ENCODE measurements around the gene DNER.

DNA sequence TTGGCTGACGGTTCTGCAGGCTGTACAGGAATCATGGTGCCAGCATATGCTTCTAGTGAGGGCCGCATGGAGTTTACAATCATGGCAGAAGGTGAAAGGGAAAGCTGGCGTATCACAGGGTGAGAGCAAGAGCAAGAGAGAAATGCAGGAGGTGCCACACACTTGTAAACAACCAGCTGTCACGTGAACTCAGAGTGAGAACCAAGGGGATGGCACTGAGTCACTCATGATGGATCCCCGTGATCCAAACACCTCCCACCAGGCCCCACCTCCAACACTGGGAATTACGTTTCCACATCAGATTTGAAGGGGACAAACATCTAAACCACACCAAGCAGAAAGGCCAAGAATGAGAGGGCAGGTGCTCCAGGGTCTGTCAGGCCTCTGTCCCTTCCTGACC, 258.3 kb downstream of the DNER start:
- TF ChIP-seq, protein P1, sequence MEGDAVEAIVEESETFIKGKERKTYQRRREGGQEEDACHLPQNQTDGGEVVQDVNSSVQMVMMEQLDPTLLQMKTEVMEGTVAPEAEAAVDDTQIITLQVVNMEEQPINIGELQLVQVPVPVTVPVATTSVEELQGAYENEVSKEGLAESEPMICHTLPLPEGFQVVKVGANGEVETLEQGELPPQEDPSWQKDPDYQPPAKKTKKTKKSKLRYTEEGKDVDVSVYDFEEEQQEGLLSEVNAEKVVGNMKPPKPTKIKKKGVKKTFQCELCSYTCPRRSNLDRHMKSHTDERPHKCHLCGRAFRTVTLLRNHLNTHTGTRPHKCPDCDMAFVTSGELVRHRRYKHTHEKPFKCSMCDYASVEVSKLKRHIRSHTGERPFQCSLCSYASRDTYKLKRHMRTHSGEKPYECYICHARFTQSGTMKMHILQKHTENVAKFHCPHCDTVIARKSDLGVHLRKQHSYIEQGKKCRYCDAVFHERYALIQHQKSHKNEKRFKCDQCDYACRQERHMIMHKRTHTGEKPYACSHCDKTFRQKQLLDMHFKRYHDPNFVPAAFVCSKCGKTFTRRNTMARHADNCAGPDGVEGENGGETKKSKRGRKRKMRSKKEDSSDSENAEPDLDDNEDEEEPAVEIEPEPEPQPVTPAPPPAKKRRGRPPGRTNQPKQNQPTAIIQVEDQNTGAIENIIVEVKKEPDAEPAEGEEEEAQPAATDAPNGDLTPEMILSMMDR (conservative IDR thresholded peaks at IDR 0.05; ENCODE audit: low read length), result no peak
- no peak for TF ChIP-seq EZH2phosphoT487 (IDR thresholded peaks at IDR 0.05; ENCODE audit: borderline replicate concordance)

All from Loucy (cell line).